GM12878 (cell line): ENCODE results near the gene TSPAN12. TPM values are rescaled to one million over a fixed set of nuclear protein-coding genes. Genes with fewer than 3 reads are reported as not detected.

Experiments used
- ASH2L ChIP-seq: fragments of 300-600, 200-600 bp; sonication (generic); IDR thresholded peaks from 2 replicates; pipeline ENCODE4 v1.6.1; 2017; ENCODE audit warnings: low read depth, mild to moderate bottlenecking, borderline replicate concordance
- BMI1 ChIP-seq: fragments of 450-650 bp; IDR thresholded peaks from 2 replicates; pipeline ENCODE4 v1.6.1; 2016; ENCODE audit warnings: mild to moderate bottlenecking, moderate library complexity, borderline replicate concordance
- BRCA1 ChIP-seq: IDR thresholded peaks from 2 replicates; pipeline ENCODE4 v1.6.1; 2011; ENCODE audit warnings: low read depth, low read length, improper control_type of control experiment
- CEBPB ChIP-seq, 2 experiments: fragments of 150-350 bp in 1 of 2; IDR thresholded peaks; 2 replicates each; pipeline ENCODE4 v1.6.1; 2012 to 2014; ENCODE audit warnings: low read depth in 2 of 2, low read length in 2 of 2, borderline replicate concordance in 1 of 2, inconsistent platforms in 1 of 2
- JUNB ChIP-seq: IDR thresholded peaks from 2 replicates; pipeline ENCODE4 v1.6.1; 2016; ENCODE audit warnings: antibody characterized with exemption, mild to moderate bottlenecking
- MEF2B ChIP-seq: fragments of 450-650 bp; IDR thresholded peaks from 2 replicates; pipeline ENCODE4 v1.6.1; 2018; ENCODE audit warnings: mild to moderate bottlenecking, moderate library complexity; ENCODE audit not compliant: partially characterized antibody, poor library complexity, severe bottlenecking
- POLR2AphosphoS2 ChIP-seq: IDR thresholded peaks from 2 replicates; pipeline ENCODE4 v1.6.1; 2011; ENCODE audit warnings: low read depth, mild to moderate bottlenecking, low read length, improper control_type of control experiment, moderate library complexity
- PRDM15 ChIP-seq: fragments of 450-650 bp; formaldehyde crosslinking; IDR thresholded peaks from 2 replicates; pipeline ENCODE4 v1.4.0; 2020; ENCODE audit warnings: mild to moderate bottlenecking, moderate library complexity
- RB1 ChIP-seq: fragments of 450-650 bp; formaldehyde crosslinking; IDR thresholded peaks from 2 replicates; pipeline ENCODE4 v1.6.1; 2017; ENCODE audit warnings: mild to moderate bottlenecking, borderline replicate concordance
- USF2 ChIP-seq: IDR thresholded peaks from 2 replicates; pipeline ENCODE4 v1.6.1; 2011; ENCODE audit warnings: low read depth, low read length, improper control_type of control experiment, borderline replicate concordance
- YBX1 ChIP-seq: fragments of 450-650 bp; IDR thresholded peaks from 2 replicates; pipeline ENCODE4 v1.6.1; 2016; ENCODE audit warnings: antibody characterized with exemption
- ZNF217 ChIP-seq: fragments of 450-650 bp; IDR thresholded peaks from 2 replicates; pipeline ENCODE4 v1.6.1; 2017; ENCODE audit warnings: antibody characterized with exemption, mild to moderate bottlenecking
- polyA plus RNA-seq, 11 experiments: library from polyadenylated mRNA; depleted of rRNA in 4 of 11; unstranded in 6 of 11; stranded (reverse) in 5 of 11; fragments of >200 nt; fragmentation: Nextera tagmentation in 4 of 11; fragmentation: Illumina TruSeq in 1 of 11; extraction: Ambion mirVana in 4 of 11; extraction: Trizol in 1 of 11; gene quantifications; 1 replicate in 1 of 11; 2 replicates in 10 of 11; pipeline versions ENCODE4 v1.2.1 to v1.2.3, GENCODE V29; 2011 to 2016; ENCODE audit warnings: inconsistent platforms in 2 of 11, missing spikeins in 2 of 11, low read depth in 1 of 11
- total RNA-seq, 4 experiments: library from RNA; depleted of rRNA in 3 of 4; stranded (reverse); fragments of >200 nt in 3 of 4; fragmentation: Illumina TruSeq in 1 of 4; extraction: Trizol in 1 of 4; gene quantifications; 2 replicates each; pipeline versions ENCODE4 v1.2.1 to v1.2.3, GENCODE V29; 2013 to 2021

TSPAN12 gene
- total and polyA plus RNA-seq, 10 of the 15 experiments (the other 5 are each of a cell fraction or from before 2014, with no cell fraction given), result 0.67 to 110 (median 1.3) TPM

GRCh38 chr7:120828528-120828927 lies 29.4 kb downstream of the TSPAN12 start (continued):
- no peak for TF ChIP-seq PRDM15
- TF ChIP-seq MEF2B, result no peak
- TF ChIP-seq USF2, result no peak
- no peak for TF ChIP-seq YBX1
- no peak for TF ChIP-seq POLR2AphosphoS2
- TF ChIP-seq BRCA1, result no peak
- TF ChIP-seq ZNF217, result no peak
- no peak for TF ChIP-seq CEBPB (IDR thresholded peaks at IDR 0.05; ENCODE audit: borderline replicate concordance in 1 of 2, low read depth in 2 of 2, low read length in 2 of 2)
- no peak for TF ChIP-seq BMI1
- TF ChIP-seq RB1, result no peak
- no peak for TF ChIP-seq ASH2L
- TF ChIP-seq JUNB, result no peak
- TF ChIP-seq, all 136 proteins: peak for 5
